Measurements from ENCODE around the gene RGS19.

RGS19 gene

DNA sequence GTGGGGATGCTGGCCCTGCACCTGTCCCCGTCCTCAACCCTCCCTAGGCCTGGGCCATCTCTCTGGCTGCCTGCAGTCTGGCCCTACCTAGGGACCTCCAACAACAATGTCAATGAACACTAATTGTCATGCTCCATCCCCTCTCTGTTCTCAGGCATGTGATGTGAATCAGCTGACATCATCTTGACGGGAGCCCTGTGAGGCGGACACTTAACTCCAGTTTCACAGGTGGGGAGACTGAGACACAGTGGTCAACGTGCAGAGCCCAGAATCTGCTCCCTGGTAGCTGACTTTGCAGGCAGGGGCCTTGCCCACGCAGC is 17.1 kb downstream of the RGS19 start:
- H3K27ac ChIP-seq, result peak overlapping the region; percentile 87
- TF ChIP-seq, protein P1, sequence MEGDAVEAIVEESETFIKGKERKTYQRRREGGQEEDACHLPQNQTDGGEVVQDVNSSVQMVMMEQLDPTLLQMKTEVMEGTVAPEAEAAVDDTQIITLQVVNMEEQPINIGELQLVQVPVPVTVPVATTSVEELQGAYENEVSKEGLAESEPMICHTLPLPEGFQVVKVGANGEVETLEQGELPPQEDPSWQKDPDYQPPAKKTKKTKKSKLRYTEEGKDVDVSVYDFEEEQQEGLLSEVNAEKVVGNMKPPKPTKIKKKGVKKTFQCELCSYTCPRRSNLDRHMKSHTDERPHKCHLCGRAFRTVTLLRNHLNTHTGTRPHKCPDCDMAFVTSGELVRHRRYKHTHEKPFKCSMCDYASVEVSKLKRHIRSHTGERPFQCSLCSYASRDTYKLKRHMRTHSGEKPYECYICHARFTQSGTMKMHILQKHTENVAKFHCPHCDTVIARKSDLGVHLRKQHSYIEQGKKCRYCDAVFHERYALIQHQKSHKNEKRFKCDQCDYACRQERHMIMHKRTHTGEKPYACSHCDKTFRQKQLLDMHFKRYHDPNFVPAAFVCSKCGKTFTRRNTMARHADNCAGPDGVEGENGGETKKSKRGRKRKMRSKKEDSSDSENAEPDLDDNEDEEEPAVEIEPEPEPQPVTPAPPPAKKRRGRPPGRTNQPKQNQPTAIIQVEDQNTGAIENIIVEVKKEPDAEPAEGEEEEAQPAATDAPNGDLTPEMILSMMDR (conservative IDR thresholded peaks at IDR 0.05), result no peak

DNA sequence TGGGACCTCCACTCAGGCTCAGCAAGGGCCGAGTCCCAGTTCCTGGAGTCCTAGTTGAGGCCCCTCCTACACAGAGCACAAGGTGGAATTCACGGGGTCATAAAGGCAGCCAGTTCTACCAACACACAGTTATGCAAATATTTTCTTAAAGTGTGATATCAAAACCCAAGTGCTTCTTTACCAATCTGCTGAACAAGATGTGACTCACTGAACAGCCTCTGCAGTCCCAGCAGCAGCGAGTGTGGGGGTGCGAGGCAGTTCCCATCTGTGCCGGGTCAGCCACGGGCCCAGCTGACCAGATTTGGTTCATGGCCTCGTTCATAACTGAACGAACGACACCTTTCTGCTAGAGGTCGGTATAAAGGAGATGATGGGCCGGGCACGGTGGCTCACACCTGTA is 20.8 kb downstream of the RGS19 start:
- H3K27ac ChIP-seq, result peak overlapping the region; percentile 48
- TF ChIP-seq, protein P1 (conservative IDR thresholded peaks at IDR 0.05), result no peak

DNA sequence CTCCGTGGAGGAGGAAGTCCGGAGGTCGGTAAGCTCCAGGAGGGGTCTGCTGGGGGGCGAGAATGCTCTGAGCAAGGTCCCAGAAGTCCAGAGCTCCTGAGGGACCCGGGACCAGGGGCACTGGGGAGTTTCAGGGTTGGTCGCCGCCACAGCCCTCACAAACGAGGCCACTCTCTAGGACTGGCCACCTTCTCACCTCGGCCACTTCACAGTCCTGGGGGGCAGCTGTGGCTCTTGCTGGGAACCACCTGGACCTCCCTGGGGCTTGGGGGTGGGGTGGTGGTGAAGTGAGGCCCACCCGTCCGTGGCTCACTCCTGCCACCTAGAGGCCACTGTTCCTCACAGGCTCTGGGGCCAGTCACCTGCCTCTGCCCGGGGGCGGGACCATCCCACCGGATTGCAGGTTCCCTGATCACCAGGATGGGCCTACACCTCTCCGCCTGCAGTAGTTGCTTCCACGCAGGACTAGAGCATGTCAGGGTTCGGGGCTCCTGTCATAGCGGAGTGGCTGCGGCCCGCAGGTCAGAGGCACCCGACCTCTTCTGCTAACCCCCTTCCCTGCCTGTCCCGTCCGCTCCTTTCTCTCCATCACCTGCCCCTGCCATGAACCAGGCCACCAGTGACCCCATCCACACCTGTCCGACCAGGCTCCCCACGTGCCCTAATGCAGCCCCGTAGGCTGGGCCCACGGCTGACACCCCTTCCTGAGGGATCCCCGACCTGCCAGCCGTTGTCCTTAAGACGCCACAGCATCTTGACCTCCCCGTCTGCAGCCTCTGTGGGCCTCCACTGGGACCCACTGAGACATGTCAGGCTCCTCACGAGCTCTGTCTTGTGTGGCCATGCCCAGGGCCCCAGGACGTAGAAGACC is 21.5 kb downstream of the RGS19 start:
- TF ChIP-seq, protein P1 (conservative IDR thresholded peaks at IDR 0.05), result peak; percentile 96
- H3K27ac ChIP-seq, result peak overlapping the region; percentile 48

DNA sequence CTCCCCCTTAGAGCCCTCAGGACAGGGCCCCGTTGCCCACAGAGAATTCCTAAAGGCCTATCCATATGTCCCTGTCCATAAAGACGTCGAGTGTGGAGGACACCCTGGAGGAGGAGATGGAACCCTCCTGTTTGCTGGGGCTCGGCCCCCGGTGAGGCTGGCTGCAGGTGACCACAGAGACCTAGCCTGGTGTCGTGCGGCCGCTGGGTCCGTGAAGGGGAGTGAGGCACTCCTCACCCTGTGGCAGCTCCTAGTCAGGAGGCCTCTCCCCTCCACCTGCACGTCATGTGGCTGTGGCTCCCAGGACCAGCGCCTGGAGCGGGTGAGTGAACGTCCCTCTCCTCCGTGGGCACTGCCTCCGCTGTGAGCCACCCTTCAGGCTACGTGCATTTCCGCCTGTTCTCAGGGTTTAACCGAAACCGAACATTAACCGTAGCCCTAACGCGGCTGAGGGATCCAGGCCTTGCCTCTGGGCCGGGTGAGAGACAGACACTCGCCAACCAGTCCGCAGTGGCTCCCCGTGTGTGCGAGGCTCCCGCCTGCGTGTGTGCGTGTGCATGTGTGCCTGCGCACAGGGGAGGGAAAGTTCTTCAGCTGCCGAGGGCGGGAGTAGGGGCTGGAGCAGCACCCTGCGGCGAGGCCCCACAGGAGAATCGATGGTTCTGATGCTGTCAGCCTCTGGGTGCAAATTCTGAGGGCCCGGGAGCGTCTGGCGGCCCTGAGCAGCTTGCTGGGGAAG is 22.3 kb downstream of the RGS19 start:
- TF ChIP-seq, protein P1 (conservative IDR thresholded peaks at IDR 0.05), result no peak
- H3K27ac ChIP-seq, result peak overlapping the region; percentile 3; the same call in 1 of the 2 replicates

DNA sequence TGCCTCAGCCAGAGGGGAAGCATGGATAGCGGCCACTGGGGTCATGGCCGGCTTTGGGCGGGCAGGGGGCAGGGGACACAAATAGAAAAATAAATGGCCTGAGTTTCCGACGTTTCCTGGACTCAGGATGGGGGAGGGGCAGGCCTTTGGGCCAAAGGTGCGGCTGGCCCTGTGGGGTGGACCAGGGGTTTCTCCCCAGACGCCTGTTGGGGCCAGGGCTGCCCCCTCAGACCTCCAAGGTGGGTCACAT is 22.8 kb downstream of the RGS19 start:
- TF ChIP-seq, protein P1 (conservative IDR thresholded peaks at IDR 0.05), result no peak
- no peak overlapping the region for H3K27ac ChIP-seq

DNA sequence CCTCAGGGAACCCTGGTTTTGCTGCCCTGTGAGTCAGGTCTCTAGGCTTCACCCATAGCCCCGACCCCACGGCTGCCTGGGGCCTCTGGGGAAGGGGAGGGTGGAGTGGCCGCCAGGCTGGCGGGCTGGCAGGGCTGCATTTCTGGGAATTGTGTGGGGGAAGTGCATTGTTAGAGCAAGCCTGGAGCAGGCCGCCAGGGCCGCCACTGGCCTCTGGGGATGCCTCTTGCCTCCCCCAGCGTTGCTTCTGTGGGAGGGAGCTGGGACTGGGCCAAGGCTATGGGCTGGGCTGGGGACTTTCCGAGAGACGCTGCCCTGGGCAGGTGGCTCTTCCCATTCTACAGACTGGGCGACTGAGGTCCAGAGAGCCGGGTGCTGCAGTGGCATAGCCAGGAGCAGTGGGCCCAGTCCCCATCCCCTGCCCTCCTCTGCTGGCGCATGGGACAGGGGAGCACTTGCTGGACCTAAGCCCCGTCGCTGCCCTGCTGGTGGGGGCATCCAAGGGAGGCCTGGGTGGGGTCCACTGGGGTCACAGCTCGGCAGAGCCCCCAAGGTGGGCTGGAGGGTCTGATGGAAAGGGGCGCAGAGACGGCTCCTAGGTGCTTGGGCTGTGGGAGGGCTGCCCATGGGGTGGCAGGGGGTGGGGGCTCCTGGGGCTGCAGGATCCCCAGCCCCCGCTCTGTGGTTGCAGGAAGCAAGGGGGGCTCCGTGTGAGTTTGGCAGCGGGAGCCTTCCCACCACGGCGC is 23.3 kb downstream of the RGS19 start:
- H3K27ac ChIP-seq, result no peak overlapping the region
- TF ChIP-seq, protein P1 (conservative IDR thresholded peaks at IDR 0.05), result no peak

DNA sequence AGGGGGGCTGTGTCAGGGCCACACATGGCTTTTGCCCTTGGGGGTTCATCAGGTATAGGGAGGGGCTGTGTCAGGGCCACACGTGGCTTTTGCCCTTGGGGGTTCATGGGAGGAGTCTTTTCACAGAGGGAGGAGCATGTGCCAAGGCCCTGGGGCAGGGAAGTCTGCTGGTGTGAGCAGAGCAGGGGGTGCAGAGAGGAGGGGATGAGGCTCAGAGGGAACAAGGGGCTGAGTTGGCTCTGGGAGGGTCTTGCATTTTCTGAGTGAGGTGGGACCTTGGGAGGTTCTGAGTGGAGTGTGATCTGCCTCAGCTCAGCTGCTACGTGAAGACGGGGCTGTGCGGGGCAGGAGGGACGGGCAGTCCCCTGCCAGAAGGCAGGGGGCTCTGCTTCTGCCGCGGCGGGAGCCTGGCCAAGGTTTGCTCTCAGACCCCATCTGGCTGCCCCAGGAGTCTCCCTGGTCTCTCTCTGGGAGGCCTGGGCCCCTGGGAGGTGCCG is 23.9 kb downstream of the RGS19 start:
- TF ChIP-seq, protein P1 (conservative IDR thresholded peaks at IDR 0.05), result no peak
- H3K27ac ChIP-seq, result no peak overlapping the region

Data from VCaP (cell line).